ENCODE data around the gene NMD3.
A peak's percentile ranks its signal among the peaks of the same experiment; 100 is the strongest.

NMD3 gene

DNA sequence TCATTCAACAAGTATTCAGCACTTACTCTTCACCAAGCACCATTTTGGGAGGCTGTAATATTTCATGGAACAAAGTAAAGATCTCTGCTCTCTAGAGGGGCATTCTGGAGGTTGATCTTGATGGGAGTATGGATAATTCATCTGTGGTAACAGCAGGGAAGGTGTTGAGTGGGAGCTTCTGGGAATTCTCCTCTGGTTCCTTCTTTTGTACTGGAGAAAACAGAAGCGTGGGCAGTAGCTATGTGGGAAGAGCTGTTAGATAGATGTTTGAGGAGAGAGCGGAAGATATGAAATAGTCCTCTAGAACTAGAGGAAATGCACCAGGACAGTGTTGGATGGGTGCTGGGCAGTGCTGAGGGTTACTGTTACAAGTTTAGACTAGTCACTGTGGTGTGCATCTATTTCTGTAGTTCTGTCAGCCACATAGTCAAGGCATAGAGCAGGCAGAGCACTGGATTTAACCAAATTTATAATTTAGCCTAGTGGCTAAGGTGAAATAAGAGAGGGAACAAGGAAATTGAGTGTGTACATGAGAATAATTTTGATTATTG, 9.6 kb downstream of the NMD3 start:
- no peak for DNase-seq (ENCODE audit: low read depth in 2 of 3, low spot score in 1 of 3)

DNA sequence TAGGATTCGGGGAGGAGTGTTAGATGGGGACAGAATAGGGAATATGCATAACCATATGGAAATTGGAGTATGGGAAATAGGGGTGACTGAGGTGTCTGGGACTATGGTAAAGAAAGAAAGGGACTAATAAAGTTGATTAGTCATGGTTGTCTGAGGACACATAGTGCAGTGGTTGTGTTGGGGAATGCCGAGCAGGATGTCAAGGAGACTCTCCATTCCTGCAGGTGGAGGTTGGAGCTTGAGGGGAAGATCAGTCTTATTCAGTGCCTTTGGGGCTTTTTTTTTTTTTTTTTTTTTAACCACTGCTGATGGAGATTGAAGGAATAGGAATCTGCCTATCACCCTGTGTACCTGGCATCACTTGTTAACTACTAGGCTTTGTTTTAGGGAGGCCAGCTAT, 10.8 kb downstream of the NMD3 start:
- no peak for DNase-seq (ENCODE audit: low read depth in 2 of 3, low spot score in 1 of 3)

DNA sequence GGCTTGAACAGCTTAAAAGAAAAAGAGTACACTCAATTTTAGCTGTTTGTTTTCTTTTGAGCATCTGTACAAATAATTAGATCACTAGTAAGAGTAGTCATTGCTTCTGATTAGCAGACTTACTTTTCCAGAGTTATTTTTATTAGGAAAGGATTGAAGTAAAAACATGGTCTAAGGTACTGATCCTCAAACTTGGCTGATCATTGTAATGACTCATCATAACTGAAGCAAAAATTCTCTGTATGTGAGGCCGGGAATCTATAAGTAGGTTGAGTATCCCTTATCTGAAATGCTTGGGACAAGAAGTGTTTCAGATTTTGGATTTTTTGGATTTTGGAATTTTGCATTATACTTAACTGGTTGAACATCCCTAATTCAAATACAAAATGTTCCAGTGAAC, 12.4 kb downstream of the NMD3 start:
- no peak for DNase-seq (ENCODE audit: low read depth in 2 of 3, low spot score in 1 of 3)

DNA sequence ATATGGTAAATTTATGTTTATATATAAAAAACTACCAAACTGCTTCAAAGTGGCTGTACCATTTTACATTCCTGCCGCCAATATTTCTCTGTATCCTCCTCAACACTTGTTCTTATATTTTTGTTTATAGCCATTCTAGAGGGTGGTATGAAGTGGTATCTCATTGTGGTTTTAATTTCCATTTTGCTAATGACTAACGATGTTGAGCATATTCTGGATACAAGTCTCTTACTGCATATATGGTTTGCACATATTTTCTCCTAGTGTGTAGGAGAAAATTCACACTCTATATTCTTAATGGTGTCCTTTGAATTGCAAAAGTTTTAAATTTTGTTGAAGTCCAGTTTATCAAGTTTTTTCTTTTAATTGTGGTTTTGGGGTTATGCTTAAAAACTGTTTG, 15.1 kb downstream of the NMD3 start:
- DNase-seq (ENCODE audit: low read depth in 2 of 3, low spot score in 1 of 3): no peak

DNA sequence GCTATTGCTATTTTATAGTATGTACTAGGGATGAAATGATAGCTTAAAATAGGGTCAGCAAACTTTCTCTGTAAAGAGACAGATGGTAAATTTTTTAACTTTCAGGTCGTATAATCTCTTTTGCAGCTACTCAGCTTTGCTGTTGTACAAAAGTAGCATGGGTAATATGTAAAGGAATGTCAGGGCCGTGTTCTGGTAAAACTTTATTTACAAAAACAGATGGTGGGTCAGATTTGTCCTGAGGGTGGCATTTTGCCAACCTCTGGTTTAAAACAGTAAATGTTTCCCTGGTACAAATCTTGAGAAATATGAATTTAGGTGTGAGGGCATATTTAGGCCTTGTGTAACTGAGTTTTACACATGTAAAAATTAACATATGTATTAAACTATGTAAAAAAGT, 18.6 kb downstream of the NMD3 start:
- no peak for DNase-seq (ENCODE audit: low read depth in 2 of 3, low spot score in 1 of 3)

DNA sequence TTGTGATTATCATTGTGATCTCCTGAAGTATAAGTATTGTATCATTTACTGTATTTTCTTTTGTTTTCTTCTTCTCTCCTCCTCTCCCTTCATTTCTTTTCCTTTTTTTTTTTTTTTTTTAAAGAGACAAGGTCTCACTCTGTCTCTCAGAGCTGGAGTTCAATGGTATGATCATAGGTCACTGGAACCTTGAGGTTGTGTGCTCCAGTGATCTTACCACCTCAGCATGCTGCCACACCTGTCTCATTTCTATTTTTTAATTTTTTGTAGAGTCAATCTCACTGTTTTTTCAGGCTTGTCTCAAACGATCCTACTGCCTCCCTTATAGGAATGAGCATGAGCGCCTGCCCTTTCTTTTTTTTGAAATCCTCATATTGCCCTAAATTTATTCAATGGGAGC, 23.4 kb downstream of the NMD3 start:
- DNase-seq (ENCODE audit: low read depth in 2 of 3, low spot score in 1 of 3): no peak

DNA sequence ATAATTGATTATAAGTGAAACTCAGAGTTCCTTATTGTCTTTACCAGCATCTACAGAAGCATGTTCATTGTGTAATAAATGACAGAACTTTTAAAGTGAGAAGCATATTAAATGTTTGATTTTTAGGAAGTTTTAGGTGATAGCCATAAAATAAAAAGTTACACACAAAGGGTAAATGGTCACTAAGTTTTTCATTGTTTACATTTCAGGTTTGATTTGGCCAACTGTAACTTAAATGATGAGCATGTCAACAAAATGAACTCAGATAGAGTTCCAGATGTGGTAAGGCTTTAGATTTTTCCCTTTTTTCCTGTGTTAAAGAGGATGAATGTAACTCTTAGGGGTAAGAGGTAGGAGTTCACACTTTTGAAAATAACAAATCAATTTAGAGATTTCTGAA, 25.9 kb downstream of the NMD3 start:
- DNase-seq (ENCODE audit: low read depth in 2 of 3, low spot score in 1 of 3): no peak

DNA sequence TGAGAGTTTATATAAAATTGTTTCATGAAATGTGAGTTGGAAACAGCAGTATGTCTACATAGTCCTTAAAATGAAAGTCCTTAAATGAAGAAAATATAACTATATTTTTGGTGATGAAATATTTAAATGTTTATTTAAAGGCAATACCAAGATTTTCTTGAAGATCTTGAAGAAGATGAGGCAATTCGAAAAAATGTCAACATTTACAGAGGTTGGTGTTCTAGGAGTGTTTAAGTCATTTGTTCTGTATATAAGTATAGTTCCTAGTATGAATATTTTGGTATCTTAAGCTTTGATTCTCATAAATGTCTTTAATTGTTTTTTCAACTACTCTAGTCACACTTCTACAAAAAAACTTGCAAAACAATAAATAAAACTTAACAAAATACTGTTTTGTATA, 29.0 kb downstream of the NMD3 start:
- no peak for DNase-seq (ENCODE audit: low read depth in 2 of 3, low spot score in 1 of 3)

DNA sequence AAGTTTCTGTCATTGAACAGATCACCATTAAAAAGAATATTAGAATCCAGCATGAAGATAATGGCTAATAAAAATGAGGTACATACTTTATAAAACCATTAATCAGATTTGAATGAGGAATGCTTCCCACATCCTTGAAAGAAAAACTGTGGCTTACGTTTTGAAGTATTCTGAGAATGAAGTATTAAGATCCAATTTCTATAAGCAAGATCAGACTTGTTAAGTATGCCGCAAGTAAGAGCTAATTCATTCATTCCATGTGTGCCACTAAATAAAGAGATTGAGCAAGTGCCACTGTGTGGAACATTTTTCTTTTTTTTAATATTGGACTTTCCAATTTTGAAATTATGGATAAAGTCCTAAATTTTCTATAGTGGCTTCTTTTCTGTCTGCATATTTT, 30.6 kb downstream of the NMD3 start:
- no peak for DNase-seq (ENCODE audit: low read depth in 2 of 3, low spot score in 1 of 3)

DNA sequence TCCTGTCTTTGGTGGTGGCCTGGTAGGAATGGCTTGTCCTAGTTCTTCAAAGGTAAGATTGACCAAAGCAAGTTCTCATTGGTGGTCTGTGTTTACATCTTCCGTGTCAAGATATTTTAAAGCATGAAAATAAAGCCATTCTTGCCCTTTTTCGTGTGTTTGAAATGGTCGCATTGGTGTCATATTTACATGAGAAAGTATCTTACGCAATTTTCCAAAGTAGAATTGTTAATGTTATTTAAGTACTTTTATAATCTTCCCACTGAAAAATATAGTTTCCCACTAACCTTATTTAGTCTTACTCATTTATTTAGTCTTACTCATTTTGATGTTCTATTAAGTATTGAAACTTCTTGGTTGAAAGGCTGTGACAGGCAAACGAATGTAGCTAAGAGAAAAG, 31.0 kb downstream of the NMD3 start:
- DNase-seq (ENCODE audit: low read depth in 2 of 3, low spot score in 1 of 3): no peak

DNA sequence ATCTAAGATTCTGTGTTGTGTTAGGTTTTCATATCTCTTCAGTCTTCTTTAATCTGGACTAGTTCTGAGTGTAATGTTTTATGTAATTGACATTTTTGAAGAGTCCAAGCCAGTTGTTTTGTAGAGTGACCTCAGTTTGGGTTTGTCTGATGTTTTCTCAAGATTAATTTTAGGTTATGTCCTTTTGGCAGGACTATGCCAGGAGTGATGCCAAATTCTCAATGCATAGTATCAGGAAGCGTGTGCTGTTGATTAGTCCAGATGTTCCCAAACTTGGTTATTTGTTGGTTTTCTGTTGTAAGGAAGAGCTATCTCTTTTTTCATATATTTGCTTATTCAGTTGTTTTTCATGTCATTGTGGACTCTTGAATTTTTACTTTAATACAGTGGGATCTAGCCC, 32.6 kb downstream of the NMD3 start:
- DNase-seq (ENCODE audit: low read depth in 2 of 3, low spot score in 1 of 3): no peak

DNA sequence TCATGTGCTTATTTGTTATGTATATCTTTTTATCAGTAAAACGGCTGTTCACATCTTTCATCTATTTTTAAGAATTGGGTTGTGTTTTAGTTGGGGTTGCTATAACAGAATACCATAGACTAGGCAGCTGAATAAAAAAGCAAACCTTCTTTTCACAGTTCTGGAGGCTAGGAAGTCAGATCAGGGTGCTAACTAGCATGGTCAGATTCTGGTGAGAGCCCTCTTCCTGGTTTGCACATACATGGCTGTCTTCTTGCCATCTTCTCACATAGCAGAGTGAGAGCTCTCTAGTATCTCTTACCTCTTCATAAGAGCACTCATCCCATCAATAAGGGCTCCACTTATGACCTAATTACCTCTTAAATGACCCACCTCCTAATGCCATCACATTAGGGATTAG, 33.8 kb downstream of the NMD3 start:
- DNase-seq (ENCODE audit: low read depth in 2 of 3, low spot score in 1 of 3): no peak

DNA sequence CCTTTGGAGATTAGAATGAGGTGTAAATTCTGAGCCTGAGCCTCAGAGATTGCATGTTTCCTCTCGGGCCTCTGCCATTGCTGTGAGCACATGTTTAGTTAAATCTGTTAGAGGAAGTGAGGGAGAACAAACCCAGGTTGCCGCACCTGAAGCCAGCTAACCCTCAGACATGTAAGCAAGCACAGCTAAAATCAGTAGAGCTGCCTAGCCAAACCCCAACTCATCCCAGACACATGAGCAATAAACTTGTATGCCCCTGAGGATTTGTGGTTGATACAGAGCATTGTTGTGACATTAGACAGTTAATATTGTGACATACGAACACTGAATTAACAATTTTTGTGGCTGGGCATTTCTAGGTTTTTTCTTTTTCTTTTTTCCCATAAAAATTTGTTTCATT, 41.9 kb downstream of the NMD3 start:
- DNase-seq (ENCODE audit: low read depth in 2 of 3, low spot score in 1 of 3): no peak

DNA sequence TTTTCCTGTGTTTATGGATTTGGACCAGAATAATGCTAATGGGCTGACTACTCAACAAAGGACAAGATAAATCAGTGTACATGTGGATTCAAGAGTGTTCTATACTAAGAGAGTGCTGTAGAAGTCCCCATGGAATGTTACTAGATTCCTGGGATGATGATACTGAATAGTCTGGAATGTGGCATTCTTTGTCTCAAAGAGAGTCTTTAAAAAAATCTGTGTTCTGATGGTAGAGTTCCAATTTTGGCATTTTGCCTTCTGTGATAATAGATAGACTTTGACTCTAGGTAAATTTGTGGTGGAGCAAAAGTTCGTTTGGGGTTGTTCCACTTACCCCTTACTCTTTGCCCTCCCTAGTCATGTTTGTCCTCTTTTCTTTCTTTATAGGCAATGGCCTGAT, 43.7 kb downstream of the NMD3 start:
- DNase-seq (ENCODE audit: low read depth in 2 of 3, low spot score in 1 of 3): no peak

DNA sequence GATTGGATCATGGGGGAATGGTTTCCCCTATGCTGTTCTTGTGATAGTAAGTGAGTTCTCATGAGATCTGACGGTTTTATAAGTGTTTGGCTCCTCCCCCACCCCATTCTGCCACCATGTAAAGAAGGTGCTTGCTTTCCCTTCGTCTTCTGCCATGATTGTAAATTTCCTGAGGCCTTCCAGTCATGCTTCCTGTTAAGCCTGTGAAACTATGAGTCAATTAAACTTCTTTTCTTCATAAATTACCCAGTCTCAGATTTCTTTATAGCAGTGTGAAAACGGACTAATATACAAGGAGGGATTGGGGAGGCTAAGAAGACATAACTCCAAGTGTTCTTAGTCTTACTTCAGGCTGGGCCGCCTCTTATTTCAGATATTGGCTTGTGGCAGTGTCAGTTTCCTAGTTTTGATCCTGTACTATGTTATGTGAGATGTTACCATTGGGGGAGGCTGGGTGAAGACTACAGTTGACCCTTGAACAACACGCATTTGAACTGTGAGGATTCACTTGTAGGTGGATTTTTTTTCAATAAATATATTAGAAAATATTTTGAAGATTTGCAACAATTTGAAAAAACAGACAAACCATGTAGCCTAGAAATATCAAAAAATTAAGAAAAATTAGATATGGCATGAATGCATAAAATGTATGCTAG, 44.9 kb downstream of the NMD3 start:
- no peak for DNase-seq (ENCODE audit: low read depth in 2 of 3, low spot score in 1 of 3)

DNA sequence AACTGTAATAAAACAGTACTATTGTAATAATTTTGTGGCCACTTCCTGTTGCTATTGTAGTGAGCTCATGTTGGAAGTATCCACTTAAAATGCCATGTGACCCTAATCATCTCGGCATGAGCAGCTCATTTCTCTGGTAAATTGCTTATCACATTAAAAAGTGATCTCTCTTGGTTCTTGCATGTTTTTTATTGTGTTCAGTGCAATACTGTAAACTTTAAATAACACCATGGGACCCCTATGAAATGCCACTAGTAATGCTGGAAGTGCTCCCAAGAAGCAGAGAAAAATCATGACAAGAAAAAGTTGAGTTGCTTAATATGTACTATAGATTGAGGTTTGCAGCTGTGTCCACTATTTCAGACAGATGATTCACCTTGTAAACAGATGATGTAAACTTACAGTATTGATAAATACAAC, 45.6 kb downstream of the NMD3 start:
- no peak for DNase-seq (ENCODE audit: low read depth in 2 of 3, low spot score in 1 of 3)

DNA sequence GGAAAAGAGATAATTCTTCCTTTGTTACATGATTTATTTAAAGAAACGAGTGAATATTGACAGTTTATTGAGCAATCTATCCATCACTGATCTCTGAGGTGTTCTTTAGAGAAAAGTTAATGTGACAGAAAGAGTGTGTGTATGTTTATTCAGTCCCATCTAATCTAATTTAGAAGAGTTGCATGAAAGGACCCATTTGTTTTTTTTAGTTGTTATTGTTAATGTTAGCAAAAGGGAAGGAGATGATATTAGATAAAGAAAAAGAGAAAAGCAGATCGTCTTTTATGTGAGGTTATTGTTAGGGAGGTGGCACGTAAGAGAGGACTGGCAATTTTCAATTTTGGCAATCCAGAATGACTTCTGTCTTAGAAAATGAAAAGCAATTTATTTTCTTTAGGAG, 46.5 kb downstream of the NMD3 start:
- no peak for DNase-seq (ENCODE audit: low read depth in 2 of 3, low spot score in 1 of 3)

DNA sequence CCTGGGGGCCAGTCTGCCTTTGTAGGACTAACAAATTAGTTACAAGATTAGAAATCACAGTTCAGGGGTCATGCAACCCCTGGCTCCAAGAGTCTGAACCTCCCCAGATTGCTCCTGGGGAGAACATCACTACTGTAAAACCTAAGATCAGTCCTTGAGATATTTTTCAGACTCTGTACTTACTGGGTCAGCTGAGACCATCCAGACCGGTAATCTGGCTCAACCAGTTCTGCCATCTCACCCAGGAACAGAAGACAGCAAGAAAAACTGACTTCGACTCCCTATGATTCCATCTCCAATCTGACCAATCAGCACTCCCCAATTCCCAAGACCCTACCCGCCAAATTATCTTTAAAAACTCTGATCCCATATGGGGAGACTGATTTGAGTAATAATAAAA, 47.5 kb downstream of the NMD3 start:
- DNase-seq (ENCODE audit: low read depth in 2 of 3, low spot score in 1 of 3): no peak

DNA sequence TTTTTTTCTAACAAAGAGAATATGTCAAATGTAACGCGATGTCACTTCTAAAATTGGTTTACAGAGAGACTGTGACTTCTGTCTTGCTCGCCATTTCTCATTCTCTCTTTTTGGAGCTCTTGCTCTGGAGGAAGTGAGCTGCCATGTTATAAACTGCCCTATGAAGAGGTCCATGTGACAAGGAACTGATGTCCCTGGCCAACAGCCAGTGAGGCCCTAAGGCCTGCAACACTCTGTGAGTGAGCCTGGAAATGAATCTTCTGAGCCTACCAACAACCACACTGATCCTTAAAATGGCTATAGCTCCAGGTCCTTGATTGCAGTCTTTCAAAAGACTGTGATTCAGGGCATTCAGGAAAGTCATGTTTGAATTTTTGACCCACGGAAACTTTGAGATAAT, 49.9 kb downstream of the NMD3 start:
- no peak for DNase-seq (ENCODE audit: low read depth in 2 of 3, low spot score in 1 of 3)

DNA sequence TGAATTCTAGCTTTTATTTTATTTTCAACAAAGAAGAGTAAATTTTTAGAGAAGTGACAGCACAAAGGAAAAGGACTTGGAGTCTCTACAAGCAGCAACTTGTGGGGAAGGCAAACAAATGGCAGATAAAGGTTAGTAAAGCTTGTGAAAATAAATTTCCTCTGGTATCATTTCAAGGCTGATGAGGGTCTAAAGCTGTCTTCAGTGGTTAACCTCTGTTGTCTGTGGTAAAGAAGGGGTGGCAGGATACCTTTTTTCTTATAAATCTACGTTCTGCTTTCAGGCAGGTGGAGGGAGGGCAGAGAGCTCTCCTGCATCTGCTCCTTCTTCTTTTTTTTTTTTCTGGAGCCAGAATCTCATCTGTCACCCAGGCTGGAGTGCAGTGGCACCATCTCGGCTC, 50.5 kb downstream of the NMD3 start:
- no peak for DNase-seq (ENCODE audit: low read depth in 2 of 3, low spot score in 1 of 3)

DNA sequence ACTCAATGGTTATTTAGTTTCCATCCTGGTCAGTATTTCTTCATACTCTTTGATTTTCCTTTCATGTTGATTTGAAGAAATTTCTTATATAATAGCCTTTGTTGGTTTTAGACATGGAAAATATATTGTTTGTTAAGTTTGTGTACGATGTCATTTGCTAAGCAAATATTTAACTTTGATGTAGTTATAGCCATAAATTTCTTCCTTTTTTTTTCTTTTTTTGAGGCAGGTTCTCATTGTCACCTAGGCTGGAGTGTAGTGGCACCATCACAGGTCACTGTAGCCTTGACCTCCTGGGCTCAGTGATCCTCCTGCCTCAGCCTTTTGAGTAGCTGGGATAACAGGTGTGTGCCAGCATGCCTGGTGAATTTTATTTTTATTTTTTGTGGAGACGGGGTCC, 51.4 kb downstream of the NMD3 start:
- no peak for DNase-seq (ENCODE audit: low read depth in 2 of 3, low spot score in 1 of 3)

DNA sequence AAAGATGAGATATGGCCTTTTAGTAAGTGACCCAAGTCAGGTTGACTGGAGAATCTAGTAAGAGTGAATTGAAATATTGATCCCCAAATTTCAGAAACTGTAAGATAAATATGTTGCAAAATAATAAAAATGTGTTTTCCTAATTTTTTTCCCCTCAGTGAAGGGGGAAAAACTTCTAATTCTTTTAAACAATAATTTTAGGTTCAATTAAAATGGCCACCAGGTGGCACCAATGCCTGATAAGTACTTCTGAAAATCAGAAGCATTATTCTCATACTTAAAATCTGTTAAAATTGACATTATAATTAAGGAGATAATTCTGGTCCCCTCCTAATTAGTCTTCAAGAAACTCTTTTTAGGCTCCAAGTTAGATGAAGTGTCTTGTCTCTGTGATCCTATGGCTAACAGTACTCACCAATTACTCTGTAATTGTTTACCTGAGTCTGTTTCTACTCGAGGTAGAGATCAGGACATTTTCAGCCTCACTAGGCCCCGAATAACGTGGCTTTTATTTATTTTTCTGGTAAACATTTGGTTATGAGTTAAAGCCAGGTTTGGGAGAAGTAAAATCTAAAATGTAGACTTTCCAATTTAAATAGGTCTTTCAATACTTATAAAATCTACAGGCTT, 52.6 kb downstream of the NMD3 start:
- peak in 2 of 3 donors; percentile 3 to 29 for DNase-seq (ENCODE audit: low read depth in 2 of 3, low spot score in 1 of 3)

DNA sequence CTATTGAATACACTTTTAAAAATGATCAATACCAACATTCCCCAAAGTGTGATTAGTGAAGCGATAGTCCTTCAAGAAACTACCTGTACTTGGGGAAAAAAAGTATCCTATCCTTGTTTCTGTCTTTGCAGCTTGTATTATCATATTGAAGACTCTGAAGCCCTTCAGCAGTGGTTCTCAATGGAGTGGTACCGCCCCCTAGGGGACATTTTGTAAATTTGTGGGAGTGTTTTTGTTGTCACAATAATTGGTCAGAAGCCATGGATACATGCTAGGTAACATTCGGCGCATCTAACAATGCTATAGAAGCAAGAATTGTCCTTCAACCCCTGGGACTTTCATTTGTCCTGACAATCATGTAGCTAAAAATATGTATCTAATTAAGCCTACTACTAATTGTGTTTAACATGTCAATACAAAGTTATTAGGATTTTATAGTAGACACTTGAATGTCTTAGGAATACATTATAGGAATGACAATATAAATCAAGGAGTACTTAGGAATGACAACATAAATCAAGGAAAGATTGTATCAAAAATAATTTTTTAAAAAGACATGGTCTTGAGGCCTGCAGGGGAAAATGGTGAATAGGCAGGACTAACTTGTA, 53.7 kb downstream of the NMD3 start:
- DNase-seq (ENCODE audit: low read depth in 2 of 3, low spot score in 1 of 3): peak in 2 of 3 donors; percentile 18 to 51

All from stimulated activated CD4-positive, alpha-beta T cell treated with anti-CD3 and anti-CD28 coated beads, Interleukin-12 subunit alpha, Interleukin-12 subunit beta, amount 100 ng/mL, for 48 hours (primary cell).